ENCODE data around the gene ZMYND10. TPM values are rescaled to one million over a fixed set of nuclear protein-coding genes. Genes with fewer than 3 reads are reported as not detected.

Gene ZMYND10
- total RNA-seq, 4 donors from 2014 or later, result 3.0 TPM; not detected in 3

DNA sequence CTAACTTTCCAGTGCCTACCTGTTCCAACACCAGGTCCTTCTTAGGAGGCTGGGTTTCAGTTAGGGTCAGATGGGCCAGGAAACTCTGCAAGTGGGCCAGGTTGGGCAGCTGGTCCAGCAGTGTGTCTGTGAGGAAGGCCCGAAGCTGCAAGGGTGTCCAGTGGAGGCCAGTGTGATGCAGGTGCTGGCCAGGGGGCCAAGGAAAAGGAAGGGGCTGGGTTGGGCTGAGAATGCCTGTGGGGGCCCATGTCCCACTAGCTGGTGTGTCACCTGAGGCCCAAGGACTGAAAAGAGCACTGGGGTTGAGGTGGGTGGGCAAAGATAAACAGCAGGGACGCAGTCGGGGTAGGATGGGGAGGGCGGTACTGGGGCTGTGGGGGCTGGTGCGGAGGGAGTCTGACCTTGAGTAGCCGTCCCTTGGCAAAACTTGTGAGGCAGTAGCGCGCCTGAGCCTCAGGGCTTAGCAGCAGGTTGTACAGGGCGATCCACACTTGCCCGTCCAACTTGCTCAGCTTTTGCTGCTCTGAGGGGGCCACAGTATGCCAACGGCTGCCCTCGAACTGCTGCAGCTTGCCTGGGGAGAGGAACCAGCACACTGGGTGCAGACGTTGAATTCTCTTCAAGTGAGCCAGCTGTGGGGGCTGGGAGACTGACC is 3.4 kb downstream of the ZMYND10 start:
- ATAC-seq, result no peak
- in situ Hi-C loops (cut with MboI; ENCODE audit: low sequenced_read_pairs in 4 of 4) (loop anchor here in 1 of 4 donors (10.0 kb wide), 1 partner anchor 203 kb away; no protein-coding TSS in a partner anchor), intact Hi-C loops (cut with DNase I; ENCODE audit: low total_unique reads) (no loop called here)

DNA sequence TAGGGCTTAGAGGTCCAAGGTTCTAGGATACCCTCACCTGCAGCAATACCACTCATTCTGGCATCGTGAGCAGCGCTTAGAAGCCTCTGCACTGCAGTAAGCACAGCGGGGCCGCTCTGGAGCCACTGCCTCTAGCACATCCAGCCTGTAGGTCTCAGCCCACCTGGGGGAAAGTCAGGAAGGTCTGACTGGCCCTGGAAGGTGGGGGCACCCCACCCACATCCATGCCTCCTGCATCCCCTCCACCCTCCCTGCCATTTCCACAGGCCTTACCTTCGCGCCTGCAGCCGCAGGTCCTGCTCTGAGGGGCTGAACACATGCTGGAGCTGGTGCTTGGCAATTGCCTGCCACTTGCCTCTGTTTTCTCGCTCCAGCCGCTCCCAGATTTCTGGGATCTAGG is 4.0 kb downstream of the ZMYND10 start:
- DNase-seq, result no peak
- no peaks in the 10 kb centered on the region for H3K9me3 ChIP-seq
- peak overlapping the region in 1 of 4 donors; percentile 49 for H3K4me3 ChIP-seq
- H3K36me3 ChIP-seq, result no peaks in the 10 kb centered on the region
- no peaks in the 10 kb centered on the region for H3K27me3 ChIP-seq
- TF ChIP-seq, protein P1, sequence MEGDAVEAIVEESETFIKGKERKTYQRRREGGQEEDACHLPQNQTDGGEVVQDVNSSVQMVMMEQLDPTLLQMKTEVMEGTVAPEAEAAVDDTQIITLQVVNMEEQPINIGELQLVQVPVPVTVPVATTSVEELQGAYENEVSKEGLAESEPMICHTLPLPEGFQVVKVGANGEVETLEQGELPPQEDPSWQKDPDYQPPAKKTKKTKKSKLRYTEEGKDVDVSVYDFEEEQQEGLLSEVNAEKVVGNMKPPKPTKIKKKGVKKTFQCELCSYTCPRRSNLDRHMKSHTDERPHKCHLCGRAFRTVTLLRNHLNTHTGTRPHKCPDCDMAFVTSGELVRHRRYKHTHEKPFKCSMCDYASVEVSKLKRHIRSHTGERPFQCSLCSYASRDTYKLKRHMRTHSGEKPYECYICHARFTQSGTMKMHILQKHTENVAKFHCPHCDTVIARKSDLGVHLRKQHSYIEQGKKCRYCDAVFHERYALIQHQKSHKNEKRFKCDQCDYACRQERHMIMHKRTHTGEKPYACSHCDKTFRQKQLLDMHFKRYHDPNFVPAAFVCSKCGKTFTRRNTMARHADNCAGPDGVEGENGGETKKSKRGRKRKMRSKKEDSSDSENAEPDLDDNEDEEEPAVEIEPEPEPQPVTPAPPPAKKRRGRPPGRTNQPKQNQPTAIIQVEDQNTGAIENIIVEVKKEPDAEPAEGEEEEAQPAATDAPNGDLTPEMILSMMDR (IDR thresholded peaks at IDR 0.05 in 4 of 5, conservative IDR thresholded peaks at IDR 0.05 in 1 of 5), result no peak
- no peak for TF ChIP-seq POLR2A (IDR thresholded peaks at IDR 0.05)
- in situ Hi-C loops (cut with MboI; ENCODE audit: low sequenced_read_pairs in 4 of 4), result loop anchor here in 1 of 4 donors (10.0 kb wide), 1 partner anchor 203 kb away; no protein-coding TSS in a partner anchor
- H3K4me1 ChIP-seq, result peaks cover 6 to 39% of the 10 kb centered on the region in 2 donors
- ATAC-seq, result no peak
- intact Hi-C loops (cut with DNase I; ENCODE audit: low total_unique reads), result no loop called here
- H3K27ac ChIP-seq, result peak overlapping the region; percentile 89 to 98 (median 97)

More for the DNA sequence above, 3.4 kb downstream of the ZMYND10 start:
- Histone ChIP-seq H3K36me3 (no peaks in the 10 kb centered on the region), H3K27me3 (no peaks in the 10 kb centered on the region), H3K4me1 (peaks cover 6 to 38% of the 10 kb centered on the region in 2 donors), H3K27ac (peak overlapping the region in 1 of 4 donors; percentile 97), H3K9me3 (no peaks in the 10 kb centered on the region), H3K4me3 (no peak overlapping the region)
- TF ChIP-seq, protein P1 (IDR thresholded peaks at IDR 0.05 in 4 of 5, conservative IDR thresholded peaks at IDR 0.05 in 1 of 5), result no peak
- no peak for TF ChIP-seq POLR2A (IDR thresholded peaks at IDR 0.05)
- DNase-seq, result no peak

DNA sequence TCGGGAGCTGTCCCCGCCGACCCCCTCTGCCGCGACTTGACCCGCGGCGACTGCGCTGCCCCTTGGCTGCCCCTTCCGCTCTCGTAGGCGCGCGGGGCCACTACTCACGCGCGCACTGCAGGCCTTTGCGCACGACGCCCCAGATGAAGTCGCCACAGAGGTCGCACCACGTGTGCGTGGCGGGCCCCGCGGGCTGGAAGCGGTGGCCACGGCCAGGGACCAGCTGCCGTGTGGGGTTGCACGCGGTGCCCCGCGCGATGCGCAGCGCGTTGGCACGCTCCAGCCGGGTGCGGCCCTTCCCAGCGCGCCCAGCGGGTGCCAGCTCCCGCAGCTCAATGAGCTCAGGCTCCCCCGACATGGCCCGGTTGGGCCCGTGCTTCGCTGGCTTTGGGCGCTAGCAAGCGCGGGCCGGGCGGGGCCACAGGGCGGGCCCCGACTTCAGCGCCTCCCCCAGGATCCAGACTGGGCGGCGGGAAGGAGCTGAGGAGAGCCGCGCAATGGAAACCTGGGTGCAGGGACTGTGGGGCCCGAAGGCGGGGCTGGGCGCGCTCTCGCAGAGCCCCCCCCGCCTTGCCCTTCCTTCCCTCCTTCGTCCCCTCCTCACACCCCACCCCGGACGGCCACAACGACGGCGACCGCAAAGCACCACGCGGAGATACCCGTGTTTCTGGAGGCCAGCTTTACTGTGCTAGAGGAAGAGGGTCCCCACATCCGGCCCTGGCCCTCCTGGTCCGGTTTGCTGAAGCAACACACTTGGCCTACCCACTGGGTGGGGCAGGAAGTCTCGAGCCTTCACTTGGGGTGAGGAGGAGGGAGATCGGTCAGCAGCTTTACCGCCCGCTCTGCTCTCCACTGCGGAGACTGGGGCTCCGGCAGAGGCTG is 4.8 kb downstream of the ZMYND10 start, which contains the start of gene RASSF1:
TSS of gene RASSF1 (minus strand) at position 389 of the 882 bp plus-strand sequence. CDS start at position 358, 31 bp downstream.
- Histone ChIP-seq H3K27ac (peak within 1 kb of the TSS; percentile 89 to 98 (median 97)), H3K9me3 (no peaks in the 10 kb centered on the region), H3K4me3 (peak within 1 kb of the TSS; percentile 38 to 58 (median 52)), H3K4me1 (peaks cover 14 to 43% of the 10 kb centered on the region in 2 donors), H3K27me3 (no peaks in the 10 kb centered on the region), H3K36me3 (no peaks in the 10 kb centered on the region)
- intact Hi-C loops (cut with DNase I; ENCODE audit: low total_unique reads), result no loop called here
- in situ Hi-C loops (cut with MboI; ENCODE audit: low sequenced_read_pairs in 4 of 4), result loop anchor here in 1 of 4 donors (10.0 kb wide), 1 partner anchor 204 kb away; no protein-coding TSS in a partner anchor
- peak; percentile 61 to 74 for TF ChIP-seq POLR2A (IDR thresholded peaks at IDR 0.05)
- TF ChIP-seq, protein P1 (IDR thresholded peaks at IDR 0.05 in 4 of 5, conservative IDR thresholded peaks at IDR 0.05 in 1 of 5), result no peak
- DNase-seq (peak; percentile 38 to 55), ATAC-seq (no peak)

DNA sequence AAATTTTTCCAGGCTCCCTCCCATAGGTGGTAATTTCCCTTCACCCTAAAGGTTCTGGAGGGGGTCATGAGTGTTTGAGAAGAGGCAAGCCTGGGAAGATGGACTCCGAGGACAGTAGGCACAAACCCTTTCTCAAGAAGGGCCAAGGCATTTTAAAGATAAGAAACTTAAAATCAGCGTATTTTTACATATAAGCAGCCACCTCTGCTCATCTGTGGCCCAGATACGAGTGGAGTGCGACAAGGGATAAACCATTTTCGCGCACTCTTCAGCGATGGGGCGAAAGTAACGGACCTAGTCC is 5.4 kb downstream of the ZMYND10 start:
- in situ Hi-C loops (cut with MboI; ENCODE audit: low sequenced_read_pairs in 4 of 4) (loop anchor here in 1 of 4 donors (10.0 kb wide), 1 partner anchor 205 kb away; no protein-coding TSS in a partner anchor), intact Hi-C loops (cut with DNase I; ENCODE audit: low total_unique reads) (no loop called here)
- Histone ChIP-seq H3K27ac (peak overlapping the region; percentile 89 to 98 (median 97)), H3K4me3 (peak overlapping the region; percentile 38 to 58 (median 52)), H3K4me1 (peaks cover 20 to 44% of the 10 kb centered on the region in 2 donors), H3K9me3 (no peaks in the 10 kb centered on the region), H3K36me3 (no peaks in the 10 kb centered on the region), H3K27me3 (no peaks in the 10 kb centered on the region)
- TF ChIP-seq, protein P1 (IDR thresholded peaks at IDR 0.05 in 4 of 5, conservative IDR thresholded peaks at IDR 0.05 in 1 of 5), result no peak
- no peak for TF ChIP-seq POLR2A (IDR thresholded peaks at IDR 0.05)
- ATAC-seq, result no peak
- no peak for DNase-seq

Measured in gastrocnemius medialis (tissue), 4 donors.